Medulla oblongata (tissue), 1 donor: ENCODE data around the gene CTNNA2.

Experiments used
- DNase-seq: peaks from one replicate; pipeline ENCODE4 v3.0.0-alpha.2; 2015; ENCODE audit errors: extremely low spot score

The CTNNA2 gene

GRCh38 chr2:79929624-79930023 is 416.8 kb downstream of the CTNNA2 start:
- DNase-seq, result no peak

- no peak for DNase-seq
These were observed 422.3 kb downstream of the CTNNA2 start for GRCh38 chr2:79935046-79935732.

- peak; percentile 91 for DNase-seq
These were observed 423.2 kb downstream of the CTNNA2 start for GRCh38 chr2:79935771-79936657.

GRCh38 chr2:79936715-79937114 is 423.9 kb downstream of the CTNNA2 start:
- no peak for DNase-seq

- no peak for DNase-seq
These were observed 425.8 kb downstream of the CTNNA2 start for GRCh38 chr2:79938648-79939047.

- no peak for DNase-seq
These were observed 427.5 kb downstream of the CTNNA2 start for GRCh38 chr2:79940364-79940763.

GRCh38 chr2:79941179-79941578 is 428.3 kb downstream of the CTNNA2 start:
- DNase-seq, result no peak

GRCh38 chr2:79944205-79944604 is 431.4 kb downstream of the CTNNA2 start:
- DNase-seq, result no peak

GRCh38 chr2:79945653-79946445 is 433.0 kb downstream of the CTNNA2 start:
- no peak for DNase-seq

GRCh38 chr2:79947751-79948150 is 434.9 kb downstream of the CTNNA2 start:
- no peak for DNase-seq

- DNase-seq, result no peak
These were observed 437.7 kb downstream of the CTNNA2 start for GRCh38 chr2:79950526-79950925.

GRCh38 chr2:79952616-79953015 is 439.8 kb downstream of the CTNNA2 start:
- DNase-seq, result no peak

- no peak for DNase-seq
These were observed 447.2 kb downstream of the CTNNA2 start for GRCh38 chr2:79960035-79960434.

GRCh38 chr2:79960519-79960918 is 447.7 kb downstream of the CTNNA2 start:
- no peak for DNase-seq

GRCh38 chr2:79964966-79965365 is 452.1 kb downstream of the CTNNA2 start:
- DNase-seq, result no peak

GRCh38 chr2:79966369-79966768 is 453.5 kb downstream of the CTNNA2 start:
- DNase-seq, result no peak

- no peak for DNase-seq
These were observed 454.0 kb downstream of the CTNNA2 start for GRCh38 chr2:79966882-79967281.

GRCh38 chr2:79971807-79972206 is 459.0 kb downstream of the CTNNA2 start:
- DNase-seq, result no peak

GRCh38 chr2:79972661-79973060 is 459.8 kb downstream of the CTNNA2 start:
- no peak for DNase-seq

GRCh38 chr2:79975791-79976565 is 463.1 kb downstream of the CTNNA2 start:
- DNase-seq, result no peak

- no peak for DNase-seq
These were observed 464.9 kb downstream of the CTNNA2 start for GRCh38 chr2:79977792-79978191.
